NCI-H2107 (cell line): ENCODE data around the gene CSNK1G2.
A peak's percentile ranks its signal among the peaks of the same experiment; 100 is the strongest.
"Not testable (repeated sequence)": the region's sequence is repeated elsewhere in the genome, so short reads cannot be mapped to it uniquely, and the experiment has no call there.

Experiments
- DNase-seq: peaks from one replicate; lab custom pipeline; 2025; lab: John Stamatoyannopoulos, UW

Gene CSNK1G2

DNA sequence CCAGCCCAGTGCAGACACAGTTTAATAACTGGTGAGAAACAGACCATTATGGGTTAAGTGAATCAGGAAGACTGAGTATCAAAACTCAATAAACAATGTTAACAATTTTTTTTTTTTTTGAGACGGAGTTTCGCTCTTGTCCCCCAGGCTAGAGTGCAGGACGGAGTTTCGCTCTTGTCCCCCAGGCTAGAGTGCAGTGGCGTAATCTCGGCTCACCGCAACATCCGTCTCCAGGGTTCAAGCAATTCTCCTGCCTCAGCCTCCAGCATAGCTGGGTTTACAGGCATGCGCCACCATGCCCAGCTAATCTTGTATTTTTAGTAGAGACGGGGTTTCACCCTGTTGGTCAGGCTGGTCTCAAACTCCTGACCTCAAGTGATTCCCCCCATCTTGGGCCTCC lies 47.5 kb downstream of the CSNK1G2 start:
- not testable (repeated sequence) for DNase-seq

- no peak for DNase-seq
These were observed 48.7 kb downstream of the CSNK1G2 start for GRCh38 chr19:1989513-1990229.

- DNase-seq: no peak
These were observed 49.5 kb downstream of the CSNK1G2 start for GRCh38 chr19:1990230-1991017.

DNA sequence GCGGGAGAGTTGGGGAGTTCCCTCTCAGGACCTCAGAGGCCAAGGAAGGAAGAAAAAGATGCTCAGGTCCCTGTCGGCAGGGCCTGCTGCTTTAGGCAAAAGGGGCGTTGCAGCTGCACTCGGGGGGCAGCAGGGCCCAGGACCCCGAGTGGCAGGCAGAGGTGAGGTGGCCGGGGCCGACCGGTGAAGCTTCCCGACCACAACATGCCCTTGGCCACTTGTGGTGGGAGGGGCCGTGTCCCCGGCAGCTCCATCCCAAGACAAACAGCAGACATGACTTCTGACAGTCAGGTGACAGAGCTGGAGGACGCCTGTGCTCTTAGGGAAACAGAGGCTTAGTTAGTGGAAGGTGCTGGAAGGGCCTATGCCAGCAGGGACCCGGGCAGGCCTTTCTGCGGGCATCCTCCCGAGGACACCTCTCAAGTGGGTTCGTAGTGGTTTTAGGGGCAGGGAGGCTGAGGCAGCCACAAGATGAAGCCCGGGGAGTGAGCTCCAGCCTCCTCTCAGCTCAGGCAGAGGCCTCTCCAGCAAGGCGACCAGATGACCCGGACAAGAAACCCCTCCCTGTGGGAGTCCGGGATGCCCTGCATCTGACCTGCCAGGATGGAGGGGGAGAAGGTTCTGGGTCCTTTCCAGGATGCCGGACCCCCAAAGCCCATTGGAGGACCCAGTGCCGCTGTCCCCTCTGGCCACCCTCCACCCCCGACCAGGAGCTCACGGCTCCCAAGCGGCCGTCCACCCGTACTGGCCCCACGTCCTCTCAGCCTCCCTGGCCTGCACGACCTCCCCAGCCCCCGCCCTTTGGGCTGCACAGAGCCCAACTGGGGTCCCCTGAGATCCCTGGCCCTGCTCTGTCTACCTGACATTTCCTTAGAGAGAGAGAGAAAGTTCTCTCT lies 50.3 kb downstream of the CSNK1G2 start:
- no peak for DNase-seq

DNA sequence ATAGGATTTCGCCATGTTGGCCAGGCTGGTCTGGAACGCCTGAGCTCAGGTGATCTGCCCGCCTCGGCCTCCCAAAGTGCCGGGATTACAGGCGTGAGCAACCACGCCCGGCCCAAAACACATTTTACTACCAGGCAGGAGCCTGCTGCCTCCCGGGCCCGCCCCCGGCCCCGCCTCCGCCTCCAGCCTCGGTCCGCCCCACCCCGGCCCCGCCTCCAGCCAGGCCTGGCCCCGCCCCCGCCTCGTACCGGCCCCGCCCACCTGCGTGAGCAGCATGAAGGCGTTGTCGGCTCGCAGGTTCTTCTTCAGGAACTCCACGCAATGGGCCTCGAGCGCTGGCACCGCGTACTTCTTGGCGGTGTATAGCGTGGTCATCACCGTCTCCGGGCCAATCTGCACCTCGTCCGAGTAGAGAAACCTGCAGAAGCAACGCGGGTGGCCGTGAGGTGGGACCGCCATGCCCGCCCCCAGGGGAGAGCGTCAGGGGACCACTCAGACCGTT lies 51.8 kb downstream of the CSNK1G2 start:
- DNase-seq: no peak

DNA sequence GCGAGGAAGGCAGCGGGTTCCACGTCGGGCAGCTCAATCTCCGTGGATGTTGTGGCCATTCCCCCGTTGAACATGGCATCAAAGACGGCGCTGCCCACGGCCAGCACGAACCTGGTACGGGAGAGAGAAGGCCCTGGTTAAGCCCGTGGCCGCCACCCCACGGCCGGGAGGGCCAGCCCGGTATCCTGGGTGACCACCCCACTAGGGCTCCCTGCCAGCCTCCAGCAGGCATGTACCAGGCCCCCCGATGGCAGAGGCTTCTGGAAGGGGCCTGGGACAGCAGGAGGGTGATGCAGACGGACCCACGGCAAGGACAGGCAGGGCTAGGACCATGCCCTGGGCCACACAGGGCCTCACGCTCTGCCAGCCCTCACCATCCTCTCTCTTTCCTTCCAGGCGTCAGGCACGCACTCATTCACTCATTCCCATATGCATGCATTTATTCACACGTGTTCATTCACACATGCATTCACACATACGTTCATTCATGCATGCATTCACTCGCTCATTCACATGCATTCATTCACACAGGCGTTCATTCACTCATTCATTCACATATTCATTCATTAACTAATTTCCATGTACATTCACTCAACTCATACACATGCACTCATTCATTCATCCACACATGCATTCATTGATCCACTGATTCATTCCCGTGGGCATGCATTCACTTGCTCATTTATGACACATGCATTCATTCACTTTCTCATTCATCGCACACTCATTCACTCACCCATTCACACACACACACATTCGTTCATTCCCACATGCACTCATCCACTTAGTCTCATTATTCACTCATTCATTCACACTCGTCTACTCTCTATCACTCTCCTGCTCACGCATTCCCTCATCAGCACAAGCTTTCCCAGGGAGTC lies 56.6 kb downstream of the CSNK1G2 start:
- DNase-seq: no peak

DNA sequence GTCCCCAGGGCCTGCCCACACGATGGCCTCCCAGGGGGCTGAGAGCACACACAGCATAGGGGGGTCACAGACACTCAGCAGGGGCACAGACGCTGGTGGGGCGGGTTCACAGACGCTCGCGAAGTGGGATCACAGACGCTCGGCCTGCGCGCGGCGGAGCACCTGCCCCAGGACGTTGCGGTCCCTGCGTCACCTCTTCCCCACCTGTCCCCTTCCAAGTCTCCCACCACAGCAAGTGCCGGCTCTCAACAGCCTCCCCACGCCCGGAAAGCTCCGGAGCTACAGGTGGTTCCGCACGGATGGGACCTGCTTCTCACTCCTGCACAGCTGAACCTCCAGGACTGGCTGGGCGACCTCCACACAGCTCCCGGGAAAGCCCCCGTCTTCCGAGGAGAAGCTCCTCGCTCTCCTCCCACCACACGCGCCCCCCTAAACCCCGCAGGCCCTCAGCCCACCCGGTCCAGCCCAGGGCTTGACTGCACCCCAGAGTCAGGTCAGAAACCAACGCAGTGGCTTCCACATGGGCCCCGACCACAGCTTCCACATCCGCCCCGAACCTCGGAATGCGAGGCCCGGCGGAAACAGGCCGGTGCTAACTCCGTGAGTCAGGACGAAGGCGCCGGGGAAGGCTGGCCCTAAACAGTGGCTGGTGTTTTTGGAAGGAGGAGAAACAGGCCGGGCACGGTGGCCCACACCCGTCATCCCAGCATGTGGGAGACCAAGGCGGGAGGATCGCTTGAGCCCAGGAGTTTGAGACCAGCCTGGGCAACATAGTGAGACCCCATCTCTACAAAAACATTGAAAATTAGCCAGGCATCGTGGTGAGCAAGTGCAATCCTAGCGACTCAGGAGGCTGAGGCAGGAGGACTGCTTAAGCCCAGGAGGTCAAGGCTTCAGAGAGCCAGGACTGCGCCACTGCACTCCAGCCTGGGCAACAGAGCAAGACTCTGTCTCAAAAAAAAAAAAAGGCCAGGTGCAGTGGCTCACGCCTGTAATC lies 58.0 kb downstream of the CSNK1G2 start:
- no peak for DNase-seq

GRCh38 chr19:1999856-2000515 lies 59.0 kb downstream of the CSNK1G2 start:
- DNase-seq: no peak

DNA sequence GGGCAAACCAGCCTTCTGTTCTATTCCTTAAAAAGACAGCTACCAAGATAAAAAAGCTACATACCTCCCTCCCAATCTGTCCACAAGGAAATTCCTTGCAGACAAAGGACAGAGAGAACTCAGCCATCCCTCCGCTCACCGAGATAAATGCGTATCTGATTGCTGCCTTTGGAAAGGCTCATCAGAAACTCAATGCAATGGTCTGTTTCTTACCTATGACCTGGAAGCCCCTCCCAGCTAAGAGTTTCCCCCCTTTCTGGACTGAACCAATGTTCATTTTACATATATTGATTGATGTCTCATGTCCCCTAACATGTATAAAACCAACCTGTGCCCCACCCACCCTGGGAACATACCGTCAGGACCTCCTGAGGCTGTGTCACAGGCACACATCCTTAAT lies 62.9 kb downstream of the CSNK1G2 start:
- no peak for DNase-seq

DNA sequence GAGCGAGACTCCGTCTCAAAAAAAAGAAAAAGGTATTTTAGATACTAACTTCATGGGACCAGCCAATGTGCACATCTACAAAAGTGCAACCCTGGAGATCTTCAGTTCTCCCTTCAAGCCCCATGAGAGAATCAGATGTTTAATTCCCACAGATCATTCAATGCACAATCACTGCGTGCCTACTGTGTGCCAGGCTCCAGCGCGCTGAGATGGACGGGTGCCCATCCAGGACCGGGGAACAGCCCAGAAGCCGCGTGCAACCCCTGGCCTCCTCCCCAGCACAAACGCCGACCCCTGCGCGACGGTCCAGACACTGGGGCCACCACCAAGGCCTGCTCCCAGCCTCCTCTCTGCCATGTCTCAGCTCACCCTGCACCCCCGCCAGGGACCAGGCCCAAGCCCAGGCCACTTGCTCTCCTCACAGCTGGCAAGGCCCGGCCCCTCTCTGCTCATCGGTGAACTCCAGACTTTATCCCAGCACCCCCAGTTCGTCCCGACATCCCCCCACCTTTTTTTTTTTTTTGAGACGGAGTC lies 69.2 kb downstream of the CSNK1G2 start:
- no peak for DNase-seq

DNA sequence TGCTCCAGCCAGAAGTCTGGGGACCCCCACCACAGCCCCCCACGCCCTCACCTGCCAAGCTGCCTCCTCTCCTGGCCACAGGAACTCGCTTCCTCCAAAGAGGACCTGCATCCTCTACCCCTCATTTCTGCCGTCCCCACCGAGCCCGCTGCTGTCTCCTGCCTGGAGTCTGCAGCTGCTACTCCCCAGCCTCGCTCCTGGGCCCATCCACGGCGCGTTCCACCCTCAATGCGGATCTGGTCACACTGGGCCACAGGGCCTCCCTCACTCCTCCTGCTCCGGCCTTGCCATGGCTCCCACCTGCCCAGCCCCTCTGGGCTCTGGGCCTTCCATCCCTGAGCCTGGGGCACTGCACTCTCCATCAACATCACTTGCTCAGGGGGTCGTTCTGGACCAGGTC lies 70.2 kb downstream of the CSNK1G2 start:
- DNase-seq: no peak

- no peak for DNase-seq
These were observed 72.1 kb downstream of the CSNK1G2 start for GRCh38 chr19:2012941-2013682.

DNA sequence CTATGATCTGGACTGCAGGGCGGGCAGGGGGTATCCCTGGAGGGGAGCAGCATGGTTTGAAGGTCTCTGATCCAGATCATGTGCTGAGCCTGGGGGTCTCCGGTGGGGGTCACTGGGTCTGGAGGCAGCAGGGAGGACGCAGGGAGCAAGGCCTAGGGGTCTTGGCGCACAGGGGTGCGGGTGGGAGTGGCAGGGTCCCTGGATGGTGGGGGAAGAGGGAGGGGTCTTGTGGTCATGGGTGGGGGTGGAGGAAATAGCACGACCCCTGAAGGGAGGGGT lies 72.7 kb downstream of the CSNK1G2 start:
- DNase-seq: no peak

DNA sequence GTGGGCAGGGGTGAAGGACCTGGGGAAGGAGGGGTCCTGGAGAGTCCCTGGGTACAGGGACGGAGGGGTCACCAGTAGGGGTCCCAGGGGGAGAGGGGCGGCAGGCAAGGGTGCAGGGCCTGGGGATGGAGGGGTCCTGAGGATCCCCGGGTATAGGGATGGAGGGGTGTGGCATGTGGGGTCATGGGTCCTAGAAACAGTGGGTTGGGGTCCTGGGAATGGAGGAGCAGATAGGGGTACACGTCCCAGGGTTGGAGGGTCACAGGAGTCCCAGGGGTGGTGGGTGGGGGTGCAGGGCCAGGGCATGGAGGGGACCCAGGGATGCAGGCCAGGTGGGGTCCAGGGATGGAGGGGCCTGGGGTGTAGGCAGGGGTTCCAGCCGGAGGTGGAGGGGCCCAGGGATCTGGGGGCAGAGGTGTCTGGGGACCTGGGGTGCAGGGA lies 73.2 kb downstream of the CSNK1G2 start:
- no peak for DNase-seq

DNA sequence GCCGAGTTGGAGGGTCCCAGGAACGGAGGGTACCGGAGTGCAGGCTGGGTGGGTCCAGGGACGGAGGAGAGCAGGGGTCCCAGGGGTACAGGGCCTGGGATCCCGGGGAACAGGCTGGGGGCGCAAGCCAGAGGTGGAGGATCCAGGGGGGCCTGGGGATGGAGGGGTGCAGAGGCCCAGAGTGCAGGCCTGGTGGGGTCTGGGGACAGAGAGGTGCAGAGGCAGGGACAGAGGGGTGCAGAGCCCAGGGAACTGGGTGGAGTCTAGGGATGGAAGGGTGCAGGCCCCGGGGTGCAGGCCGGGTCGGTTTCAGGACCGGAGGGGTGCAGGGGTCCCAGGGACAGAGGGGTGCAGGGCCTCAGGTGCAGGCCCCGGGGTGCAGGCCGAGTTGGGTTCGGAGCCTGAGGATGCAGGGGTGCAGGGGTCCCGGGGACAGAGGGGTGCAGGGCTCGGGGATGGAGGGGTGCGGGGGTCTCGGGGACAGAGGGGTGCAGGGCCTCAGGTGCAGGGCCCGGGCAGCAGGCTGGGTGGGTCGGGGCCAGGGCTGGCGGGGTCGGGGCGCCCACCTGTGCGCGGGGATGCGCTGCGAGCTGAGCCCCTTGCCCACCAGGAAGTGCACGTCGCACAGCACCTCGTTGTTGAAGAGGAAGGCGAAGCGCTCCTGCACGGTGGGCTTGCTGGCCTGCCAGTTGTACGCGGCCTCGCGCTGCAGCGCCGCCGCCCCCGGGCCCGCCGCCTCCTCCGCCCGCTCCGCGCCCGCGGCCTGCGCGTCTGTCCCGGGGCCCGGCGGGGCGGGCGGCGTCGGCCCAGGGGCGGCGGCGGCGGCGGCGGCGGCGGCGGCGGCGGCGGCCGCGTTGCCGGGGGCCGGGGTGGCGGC lies 74.0 kb downstream of the CSNK1G2 start:
- no peak for DNase-seq

DNA sequence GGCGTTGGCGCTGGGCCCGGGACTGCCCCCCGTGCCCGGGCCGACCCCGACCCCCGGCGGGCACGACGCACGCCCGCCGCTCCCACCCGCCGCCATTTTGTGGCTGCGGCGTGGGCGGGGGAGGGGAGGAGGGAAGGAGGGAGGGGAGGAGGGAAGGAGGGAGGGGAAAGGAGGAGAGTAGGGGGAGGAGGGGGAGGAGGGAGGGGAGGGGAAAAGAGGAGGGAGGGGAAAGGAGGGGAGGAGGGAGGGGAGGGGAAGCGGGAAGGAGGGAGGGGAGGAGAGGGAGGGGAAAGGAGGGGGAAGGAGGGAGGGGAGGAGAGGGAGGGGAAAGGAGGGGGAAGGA lies 74.6 kb downstream of the CSNK1G2 start, which contains the start of gene BTBD2:
Gene BTBD2, minus strand, starts transcription at position 107 of the 343 bp plus-strand sequence. Its CDS starts 11 bp downstream, at position 96.
- peak; percentile 17 for DNase-seq

DNA sequence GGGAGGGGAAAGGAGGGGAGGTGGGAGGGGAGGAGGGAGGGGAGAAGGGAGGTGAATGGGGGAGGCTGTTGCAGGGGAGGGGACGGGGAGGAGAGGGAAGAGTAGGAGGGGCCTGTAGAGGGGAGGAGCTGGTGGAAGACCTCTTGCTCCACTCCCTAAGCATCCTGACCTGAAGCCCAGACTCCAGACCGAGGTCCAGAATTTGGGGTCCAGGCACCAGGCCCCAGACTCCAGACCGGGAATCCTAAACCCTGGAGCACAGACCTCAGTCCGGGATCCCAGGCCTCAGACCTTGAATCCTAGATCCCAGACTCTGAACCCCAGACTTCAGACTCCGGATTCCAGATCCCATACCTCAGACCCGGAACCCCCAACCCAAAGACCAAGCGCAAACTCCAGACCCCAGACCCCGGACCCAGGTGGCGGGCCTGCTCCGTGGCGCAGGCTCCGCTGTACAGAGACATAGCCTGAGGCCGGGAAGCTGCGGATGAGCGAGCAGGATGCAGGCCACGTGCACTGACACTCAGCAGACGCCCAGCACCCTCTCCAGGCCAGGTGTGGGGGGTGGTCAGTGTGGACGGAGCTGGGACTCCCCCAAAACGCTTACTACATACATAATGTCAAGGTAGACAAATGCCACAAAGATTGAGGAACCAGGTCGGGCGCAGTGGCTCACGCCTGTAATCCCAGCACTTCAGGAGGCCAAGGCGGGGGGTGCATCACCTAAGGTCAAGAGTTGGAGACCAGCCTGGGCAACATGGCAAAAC lies 75.3 kb downstream of the CSNK1G2 start:
- DNase-seq: no peak
